Endothelial cell of umbilical vein (primary cell): Measurements from ENCODE around the gene DHFR. TPM values are rescaled to one million over a fixed set of nuclear protein-coding genes. Genes with fewer than 3 reads are reported as not detected.

ENCODE experiments used
- BruUV-seq: library from RNA; stranded (reverse); fragments of 400-500 nt; replicated peaks from 2 replicates; lab custom pipeline; 2021; lab: Mats Ljungman, UMichigan
- CTCF ChIA-PET: fragments of 300-600, 350-600 bp; sonication (Branson Sonifier 250); formaldehyde crosslinking; loops from one replicate; lab custom pipeline; 2021; ENCODE audit warnings: antibody characterized with exemption, inconsistent platforms; lab: Charles Lee
- POLR2A ChIA-PET: fragments of 300-600, 350-600 bp; sonication (Branson Sonifier 250); formaldehyde crosslinking; loops from one replicate; lab custom pipeline; 2021; ENCODE audit warnings: antibody characterized with exemption, inconsistent platforms; lab: Charles Lee
- DNase-seq: peaks from one replicate; pipeline ENCODE4 v3.0.0-alpha.2; 2011; ENCODE audit warnings: low read depth, low spot score
- FAIRE-seq: peaks from 2 replicates; lab custom pipeline; 2011; peaks lifted over from hg19 to GRCh38; lab: Jason Lieb, UNC
- H2AFZ ChIP-seq: 2 replicates; pipeline ENCODE4 v1.6.0; 2012; ENCODE audit warnings: low read depth, low read length, control low read depth, inconsistent platforms
- H3K27ac ChIP-seq: 2 replicates; pipeline ENCODE4 v1.5.1; 2011; ENCODE audit warnings: low read depth, mild to moderate bottlenecking, control low read depth, low read length, moderate library complexity; ENCODE audit not compliant: insufficient read depth
- H3K27me3 ChIP-seq, 2 experiments: 2 replicates each; pipeline versions ENCODE4 v1.6.0 to v1.6.1; 2011; ENCODE audit warnings: low read length in 2 of 2, mixed read lengths in 1 of 2; ENCODE audit not compliant: control insufficient read depth in 2 of 2, insufficient read depth in 2 of 2
- H3K36me3 ChIP-seq, 2 experiments: 2 replicates in 1 of 2; 3 replicates in 1 of 2; pipeline ENCODE4 v1.5.1; 2011; ENCODE audit warnings: low read length in 2 of 2, mild to moderate bottlenecking in 1 of 2, moderate library complexity in 1 of 2; ENCODE audit not compliant: control insufficient read depth in 2 of 2, insufficient read depth in 2 of 2; ENCODE audit errors: extremely low read depth in 1 of 2
- H3K4me1 ChIP-seq: 3 replicates; pipeline ENCODE4 v1.5.1; 2011; ENCODE audit warnings: mild to moderate bottlenecking, low read length; ENCODE audit not compliant: control insufficient read depth, insufficient read depth; ENCODE audit errors: extremely low read depth
- H3K4me2 ChIP-seq: 2 replicates; pipeline ENCODE4 v1.6.1; 2011; ENCODE audit warnings: low read length, control low read depth, mixed read lengths; ENCODE audit not compliant: insufficient read depth
- H3K4me3 ChIP-seq, 3 experiments: fragments of 200-600 bp in 1 of 3; sonication (generic), shearing (Covaris generic) in 1 of 3; replicated peaks in 1 of 3; 2 replicates each; pipeline ENCODE4 v1.5.1; 2011 to 2016; ENCODE audit warnings: control low read depth in 3 of 3, low read length in 3 of 3, mild to moderate bottlenecking in 2 of 3, inconsistent platforms in 1 of 3, low read depth in 1 of 3, moderate library complexity in 1 of 3; ENCODE audit not compliant: insufficient read depth in 1 of 3
- H3K79me2 ChIP-seq: 2 replicates; pipeline ENCODE4 v1.6.0; 2012; ENCODE audit warnings: low read length, inconsistent platforms; ENCODE audit not compliant: control insufficient read depth, insufficient read depth
- H3K9ac ChIP-seq: replicated peaks from 2 replicates; pipeline ENCODE3; 2011; ENCODE audit warnings: low read length, control low read depth; ENCODE audit not compliant: insufficient read depth; ENCODE audit errors: extremely low read depth
- H3K9me1 ChIP-seq: replicated peaks from 3 replicates; pipeline ENCODE4 v1.6.0; 2011; ENCODE audit warnings: mild to moderate bottlenecking, low read length; ENCODE audit not compliant: control insufficient read depth, insufficient read depth; ENCODE audit errors: extremely low read depth
- H3K9me3 ChIP-seq: replicated peaks from 2 replicates; pipeline ENCODE4 v1.5.1; 2012; ENCODE audit warnings: low read length, inconsistent platforms; ENCODE audit not compliant: control insufficient read depth, insufficient read depth
- H4K20me1 ChIP-seq: replicated peaks from 2 replicates; pipeline ENCODE3; 2011; ENCODE audit warnings: mild to moderate bottlenecking, low read length; ENCODE audit not compliant: control insufficient read depth, insufficient read depth; ENCODE audit errors: extremely low read depth
- CTCF ChIP-seq, 2 donors: IDR thresholded peaks; 1 replicate in 1 of 2; 2 replicates in 1 of 2; pipeline ENCODE4 v1.5.1; 2011; ENCODE audit warnings: low read length in 2 of 2, mild to moderate bottlenecking in 2 of 2, moderate library complexity in 2 of 2, control low read depth in 1 of 2, inconsistent platforms in 1 of 2, low read depth in 1 of 2; ENCODE audit not compliant: insufficient read depth in 1 of 2; ENCODE audit errors: extremely low read depth in 1 of 2
- EZH2 ChIP-seq: IDR thresholded peaks from 2 replicates; pipeline ENCODE4 v1.6.1; 2012; ENCODE audit warnings: borderline replicate concordance, low read depth, mild to moderate bottlenecking, moderate library complexity, low read length, inconsistent platforms; ENCODE audit not compliant: severe bottlenecking
- FOS ChIP-seq: IDR thresholded peaks from 2 replicates; pipeline ENCODE4 v1.6.1; 2011; ENCODE audit warnings: mild to moderate bottlenecking, low read length, moderate library complexity, borderline replicate concordance; ENCODE audit not compliant: insufficient read depth
- GATA2 ChIP-seq: IDR thresholded peaks from 2 replicates; pipeline ENCODE4 v1.7.0; 2011; ENCODE audit warnings: low read depth, mild to moderate bottlenecking, moderate library complexity, mixed read lengths, low read length; ENCODE audit not compliant: insufficient read length, insufficient read depth
- JUN ChIP-seq: IDR thresholded peaks from 2 replicates; pipeline ENCODE4 v1.6.1; 2011; ENCODE audit warnings: borderline replicate concordance, low read depth; ENCODE audit not compliant: insufficient read length, insufficient read depth
- MYC ChIP-seq: IDR thresholded peaks from one replicate; pipeline ENCODE4 v1.6.1; 2011; ENCODE audit warnings: mild to moderate bottlenecking, low read depth, low read length
- POLR2A ChIP-seq: IDR thresholded peaks from 2 replicates; pipeline ENCODE4 v1.6.1; 2012; ENCODE audit warnings: low read depth, mild to moderate bottlenecking, control low read depth, low read length
- POLR2AphosphoS5 ChIP-seq: IDR thresholded peaks from 2 replicates; pipeline ENCODE4 v1.6.1; 2012; ENCODE audit warnings: low read depth, mild to moderate bottlenecking, control low read depth, low read length, moderate library complexity; ENCODE audit not compliant: insufficient read depth
- dilution Hi-C: fragments of 300-500 bp; cut with MboI; formaldehyde crosslinking; loops from one replicate; pipeline ENCODE4 v1.15.0; 2019; ENCODE audit warnings: low sequenced_read_pairs; ENCODE audit not compliant: extremely low pct_ligation_motif_present
- intact Hi-C: fragments of 100-400 bp; cut with micrococcal nuclease; formaldehyde crosslinking; loops from one replicate; pipeline ENCODE4 v1.10.0; 2022
- polyA plus RNA-seq, 4 experiments: library from polyadenylated mRNA; depleted of rRNA in 3 of 4; stranded (reverse) in 3 of 4; unstranded in 1 of 4; fragments of >200 nt; gene quantifications; 2 replicates each; pipeline versions ENCODE4 v1.2.1 to v1.2.3, GENCODE V29; 2011 to 2012; ENCODE audit warnings: missing spikeins in 1 of 4
- total RNA-seq: library from RNA; stranded (reverse); gene quantifications from 2 replicates; pipeline ENCODE4 v1.2.3, GENCODE V29; 2021
- TF ChIP-seq, protein P1 (sequence below): IDR thresholded peaks from 2 replicates; pipeline ENCODE4 v1.6.1; 2011; ENCODE audit not compliant: insufficient read depth, insufficient read length

DHFR gene
- total and polyA plus RNA-seq, 2 donors (not counting 3 experiments of a cell fraction or from before 2014, with no cell fraction given), result 17.6 to 35.8 TPM

DNA sequence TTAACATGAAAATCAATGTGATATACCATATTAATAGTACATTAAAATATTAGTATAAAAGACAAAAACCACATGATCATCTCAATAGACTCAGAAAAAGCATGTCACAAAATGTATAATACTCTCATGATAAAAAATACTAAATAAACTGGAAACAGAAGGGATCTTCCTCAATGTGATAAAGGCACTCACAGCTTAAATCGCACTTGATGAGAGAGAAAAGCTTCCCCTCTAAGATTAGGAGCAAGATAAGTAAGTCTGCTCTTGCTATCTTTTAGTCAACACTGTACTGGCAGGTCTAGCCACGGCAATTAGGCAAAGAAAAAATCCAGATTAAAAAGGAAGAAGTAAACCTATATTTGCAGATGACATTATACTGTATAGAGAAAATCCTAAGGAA lies 22.1 kb downstream of the DHFR start:
- no TSS peak for BruUV-seq
- no peaks in the 10 kb centered on the region for H3K9me1 ChIP-seq
- peaks cover 0 to 2% of the 10 kb centered on the region in 2 experiments for H3K36me3 ChIP-seq
- H3K4me2 ChIP-seq, result no peak overlapping the region
- TF ChIP-seq MYC (no peak), CTCF (IDR thresholded peaks at IDR 0.05; ENCODE audit: extremely low read depth in 1 of 2, insufficient read depth in 1 of 2, low read depth in 1 of 2, low read length in 2 of 2) (no peak), POLR2AphosphoS5 (no peak), POLR2A (no peak), EZH2 (no peak), FOS (no peak), GATA2 (no peak), JUN (no peak)
- TF ChIP-seq, protein P1, sequence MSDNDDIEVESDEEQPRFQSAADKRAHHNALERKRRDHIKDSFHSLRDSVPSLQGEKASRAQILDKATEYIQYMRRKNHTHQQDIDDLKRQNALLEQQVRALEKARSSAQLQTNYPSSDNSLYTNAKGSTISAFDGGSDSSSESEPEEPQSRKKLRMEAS, result no peak
- no peak overlapping the region for H3K27ac ChIP-seq
- FAIRE-seq (no peak), DNase-seq (no peak)
- H3K4me1 ChIP-seq, result peaks cover 2% of the 10 kb centered on the region
- POLR2A ChIA-PET, result no interaction called here
- H3K4me3 ChIP-seq, result no peak overlapping the region
- CTCF ChIA-PET, result no interaction called here
- H3K9ac ChIP-seq, result no peak overlapping the region
- H2AFZ ChIP-seq, result no peak overlapping the region
- H3K9me3 ChIP-seq, result no peaks in the 10 kb centered on the region
- intact Hi-C loops (no loop called here), dilution Hi-C loops (no loop called here)
- H4K20me1 ChIP-seq, result no peaks in the 10 kb centered on the region
- no peaks in the 10 kb centered on the region for H3K27me3 ChIP-seq
- H3K79me2 ChIP-seq, result no peaks in the 10 kb centered on the region
